SIG-M5 treated with dmso at 0.1 percent for 504 hours (cell line): ENCODE data around the gene EFHD2.
"Not testable (repeated sequence)": the region's sequence is repeated elsewhere in the genome, so short reads cannot be mapped to it uniquely, and the experiment has no call there.

Experiments
- DNase-seq: peaks from one replicate; lab custom pipeline; 2025; ENCODE audit not compliant: unreplicated experiment; lab: John Stamatoyannopoulos, UW

EFHD2 gene

GRCh38 chr1:15451014-15451722 lies 41.5 kb downstream of the EFHD2 start:
- DNase-seq: no peak

- DNase-seq: no peak
Measured at GRCh38 chr1:15452216-15452615, 42.5 kb downstream of the EFHD2 start.

GRCh38 chr1:15452866-15453571 lies 43.3 kb downstream of the EFHD2 start:
- no peak for DNase-seq

DNA sequence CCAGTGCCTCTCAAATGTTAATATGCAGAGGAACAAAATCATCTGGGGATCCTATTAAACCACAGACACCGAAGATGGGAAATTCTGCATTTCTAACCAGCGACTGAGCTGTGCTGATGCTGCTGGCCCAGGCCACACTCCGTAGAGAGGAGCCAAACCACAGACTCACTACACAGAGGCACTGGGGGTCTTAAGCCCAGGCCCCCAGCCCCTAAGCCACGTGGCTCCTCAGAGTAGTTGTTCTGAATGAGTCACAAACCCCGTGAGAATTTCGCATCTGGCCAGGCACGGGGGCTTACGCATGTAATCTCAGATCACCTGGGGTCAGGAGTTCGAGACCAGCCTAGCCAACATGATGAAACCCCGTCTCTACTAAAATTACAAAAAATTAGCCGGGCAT lies 44.0 kb downstream of the EFHD2 start:
- DNase-seq: no peak

DNA sequence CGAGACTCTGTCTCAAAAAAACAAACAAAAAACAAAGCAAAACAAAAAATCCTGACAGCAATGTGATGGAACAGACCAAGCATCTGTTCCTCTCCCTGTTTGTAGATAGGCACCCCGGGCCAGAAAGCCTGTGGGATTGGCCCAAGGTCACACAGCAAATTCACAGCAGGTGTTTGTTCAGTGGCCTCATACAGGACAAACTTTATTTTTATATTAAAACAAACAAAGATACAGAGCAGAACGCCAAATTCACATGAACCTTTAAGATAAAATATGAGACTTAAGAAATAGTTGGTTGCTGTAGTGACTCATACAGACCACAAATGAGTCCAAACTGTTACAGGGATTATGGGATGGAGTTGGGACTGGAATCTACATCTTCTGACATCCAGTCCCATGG lies 44.6 kb downstream of the EFHD2 start:
- no peak for DNase-seq

GRCh38 chr1:15455522-15455921 lies 45.8 kb downstream of the EFHD2 start:
- DNase-seq: peak; percentile 53

DNA sequence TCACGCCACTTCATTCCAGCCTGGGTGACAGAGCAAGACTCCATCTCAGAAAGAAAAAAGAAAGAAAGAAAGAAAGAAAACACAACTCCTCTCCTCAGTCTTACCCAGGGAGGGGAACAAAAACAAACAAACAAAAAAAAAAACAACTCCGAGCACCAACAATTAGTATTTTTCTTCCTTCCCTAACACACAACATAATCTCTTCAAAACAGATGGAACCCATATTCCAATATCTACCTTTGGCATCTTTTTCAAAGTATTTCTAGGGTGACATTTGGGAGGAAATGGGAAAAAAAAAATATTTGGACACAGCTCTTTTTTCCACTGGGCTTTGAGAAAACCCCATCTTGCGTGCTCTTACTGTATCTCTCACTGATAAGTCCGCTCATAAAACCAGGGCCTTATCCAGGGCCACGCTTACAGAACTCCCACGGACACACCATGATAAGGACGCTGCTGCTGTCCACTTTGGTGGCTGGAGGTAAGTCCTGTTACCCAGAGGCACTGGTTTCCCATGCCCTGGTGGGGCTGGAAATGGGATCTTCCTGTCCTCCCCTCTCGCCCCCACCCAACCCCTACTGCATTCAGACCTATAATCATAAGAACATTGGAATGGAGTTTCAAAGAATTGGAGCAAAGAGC lies 46.7 kb downstream of the EFHD2 start, which contains the start of gene CELA2A:
Gene CELA2A, plus strand, starts transcription at position 420 of the 642 bp plus-strand sequence. Its CDS starts 22 bp downstream, at position 442.
- no peak for DNase-seq

- no peak for DNase-seq
Measured at GRCh38 chr1:15457585-15457984, 47.9 kb downstream of the EFHD2 start.

- not testable (repeated sequence) for DNase-seq
Measured at GRCh38 chr1:15458388-15458787, 48.7 kb downstream of the EFHD2 start.

GRCh38 chr1:15459771-15460707 lies 50.4 kb downstream of the EFHD2 start:
- DNase-seq: no peak

DNA sequence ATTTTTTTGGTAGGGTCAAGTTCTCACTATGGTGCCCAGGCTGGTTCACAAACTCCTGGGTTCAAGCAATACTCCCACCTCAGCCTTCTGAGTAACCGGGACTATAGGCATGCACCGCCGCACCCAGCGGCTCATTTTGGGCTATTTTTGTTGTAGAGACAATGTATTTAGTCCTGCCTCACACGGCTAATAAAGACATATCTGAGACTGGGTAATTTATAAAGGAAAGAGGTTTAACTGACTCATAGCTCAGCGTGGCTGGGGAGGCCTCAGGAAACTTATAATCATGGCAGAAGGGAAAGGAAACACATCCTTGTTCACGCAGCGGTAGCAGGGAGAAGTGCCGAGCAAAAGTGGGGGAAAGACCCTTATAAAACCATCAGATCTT lies 51.0 kb downstream of the EFHD2 start:
- no peak for DNase-seq

GRCh38 chr1:15463064-15463800 lies 53.5 kb downstream of the EFHD2 start:
- DNase-seq: not testable (repeated sequence)

DNA sequence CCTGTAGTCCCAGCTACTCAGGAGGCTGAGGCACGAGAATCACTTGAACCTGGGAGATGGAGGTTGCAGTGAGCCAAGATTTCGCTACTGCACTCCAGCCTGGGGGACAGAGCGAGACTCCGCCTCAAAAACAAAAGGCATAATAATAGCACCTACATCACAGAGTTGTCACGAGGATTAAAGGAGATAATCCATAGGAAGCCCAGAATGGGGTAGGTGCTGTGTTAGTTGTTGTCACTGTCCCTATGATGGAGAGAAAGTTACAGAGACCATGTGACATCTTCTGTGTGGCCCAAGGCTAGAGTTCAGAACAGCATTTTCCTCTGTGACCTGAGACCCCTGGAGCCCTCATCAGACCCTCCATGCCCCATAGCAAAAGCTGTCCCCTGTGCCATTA lies 54.2 kb downstream of the EFHD2 start:
- DNase-seq: not testable (repeated sequence)

DNA sequence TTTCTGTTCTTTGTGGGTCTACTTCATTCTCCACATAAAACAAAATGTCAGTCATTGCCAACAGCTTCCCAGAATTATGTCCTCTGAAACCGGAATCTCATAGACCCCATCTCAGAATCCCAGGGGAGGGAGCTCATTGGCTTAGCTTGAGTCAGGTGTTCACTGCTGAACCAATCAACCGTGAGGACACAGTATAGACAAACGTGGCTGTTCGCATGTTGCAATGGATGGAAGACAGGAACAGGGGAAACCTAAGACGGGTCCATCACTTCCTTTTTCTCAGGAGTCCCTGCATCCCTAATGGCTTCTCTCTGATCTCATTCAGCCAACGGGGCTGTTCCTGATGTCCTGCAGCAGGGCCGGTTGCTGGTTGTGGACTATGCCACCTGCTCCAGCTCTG lies 56.0 kb downstream of the EFHD2 start:
- no peak for DNase-seq

GRCh38 chr1:15466955-15467625 lies 57.4 kb downstream of the EFHD2 start:
- not testable (repeated sequence) for DNase-seq

GRCh38 chr1:15468145-15468544 lies 58.5 kb downstream of the EFHD2 start:
- no peak for DNase-seq

GRCh38 chr1:15469361-15469760 lies 59.7 kb downstream of the EFHD2 start:
- DNase-seq: no peak

GRCh38 chr1:15469821-15470448 lies 60.2 kb downstream of the EFHD2 start:
- DNase-seq: not testable (repeated sequence)

DNA sequence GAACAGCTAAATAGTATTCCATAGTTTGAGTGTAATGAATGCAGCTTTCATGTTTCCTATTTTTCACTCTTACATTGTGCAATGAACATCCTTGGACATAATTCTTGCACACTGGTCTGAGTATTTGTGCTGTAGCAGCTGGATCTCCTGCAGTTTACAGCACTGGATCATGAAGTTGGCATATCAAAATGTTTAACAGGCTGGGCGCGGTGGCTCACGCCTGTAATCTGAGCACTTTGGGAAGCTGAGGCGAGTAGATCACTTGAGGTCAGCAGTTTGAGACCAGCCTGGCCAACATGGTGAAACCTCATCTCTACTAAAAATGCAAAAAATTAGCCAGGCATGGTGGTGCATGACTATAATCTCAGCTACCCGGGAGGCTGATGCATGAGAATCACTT lies 61.4 kb downstream of the EFHD2 start:
- not testable (repeated sequence) for DNase-seq
